HG03460 (cell line): ENCODE measurements around the gene ZBTB5.
"Not testable (repeated sequence)": the region's sequence is repeated elsewhere in the genome, so short reads cannot be mapped to it uniquely, and the experiment has no call there.

Experiments
- ATAC-seq: cut with Tn5 transposase; IDR thresholded peaks from one replicate; pipeline ENCODE4 v1.9.1; 2021; ENCODE audit not compliant: unreplicated experiment

The ZBTB5 gene

GRCh38 chr9:37486616-37487548 is 21.6 kb upstream of the ZBTB5 start:
- ATAC-seq = no peak

GRCh38 chr9:37486256-37486615 is 21.0 kb upstream of the ZBTB5 start:
- no peak for ATAC-seq

GRCh38 chr9:37485389-37486255 is 20.4 kb upstream of the ZBTB5 start, which contains the start of gene POLR1E:
TSS of gene POLR1E (plus strand) at chr9:37485948. CDS start at chr9:37486048, 100 bp downstream.
- peak; percentile 97 for ATAC-seq

GRCh38 chr9:37480759-37481158 is 15.5 kb upstream of the ZBTB5 start:
- ATAC-seq = no peak

GRCh38 chr9:37477987-37478619 is 12.9 kb upstream of the ZBTB5 start:
- not testable (repeated sequence) for ATAC-seq

- ATAC-seq = not testable (repeated sequence)
Measured at GRCh38 chr9:37477443-37477842, 12.2 kb upstream of the ZBTB5 start.

GRCh38 chr9:37476930-37477329 is 11.7 kb upstream of the ZBTB5 start:
- ATAC-seq = no peak

GRCh38 chr9:37474438-37474837 is 9.2 kb upstream of the ZBTB5 start:
- no peak for ATAC-seq

- not testable (repeated sequence) for ATAC-seq
Measured at GRCh38 chr9:37473982-37474381, 8.7 kb upstream of the ZBTB5 start.

GRCh38 chr9:37471942-37472684 is 6.9 kb upstream of the ZBTB5 start:
- ATAC-seq = no peak

- ATAC-seq = no peak
Measured at GRCh38 chr9:37468620-37469019, 3.4 kb upstream of the ZBTB5 start.

GRCh38 chr9:37467530-37467929 is 2.3 kb upstream of the ZBTB5 start:
- not testable (repeated sequence) for ATAC-seq

- peak; percentile 14 for ATAC-seq
Measured at GRCh38 chr9:37466037-37466709, 923 bp upstream of the ZBTB5 start.

- ATAC-seq = peak; percentile 35
Measured at GRCh38 chr9:37464426-37465248, 613 bp downstream of the ZBTB5 start.

GRCh38 chr9:37464006-37464405 is 1.2 kb downstream of the ZBTB5 start:
- no peak for ATAC-seq

- no peak for ATAC-seq
Measured at GRCh38 chr9:37456817-37457216, 8.4 kb downstream of the ZBTB5 start.

- no peak for ATAC-seq
Measured at GRCh38 chr9:37455884-37456647, 9.2 kb downstream of the ZBTB5 start.

- ATAC-seq = no peak
Measured at GRCh38 chr9:37454238-37454637, 11.0 kb downstream of the ZBTB5 start.
